GM10248 (cell line): Measurements from ENCODE around the gene ACOXL.

Source experiments
- CTCF ChIA-PET: fragments of 300-600 bp; sonication (Branson Sonifier 250); formaldehyde crosslinking; extraction: SDS; loops from one replicate; lab custom pipeline; 2021; ENCODE audit warnings: antibody characterized with exemption; lab: Yijun Ruan, JAX
- POLR2A ChIA-PET: fragments of 350-650 bp; sonication (Branson Sonifier 250); formaldehyde crosslinking; extraction: SDS; loops from one replicate; lab custom pipeline; 2020; ENCODE audit warnings: antibody characterized with exemption; lab: Yijun Ruan, JAX
- DNase-seq: peaks from one replicate; pipeline ENCODE4 v3.0.0; 2012; ENCODE audit errors: extremely low spot score
- CTCF ChIP-seq: IDR thresholded peaks from 2 replicates; pipeline ENCODE4 v1.5.1; 2012; ENCODE audit warnings: mild to moderate bottlenecking, low read depth; ENCODE audit errors: extremely low read depth, missing control alignments, control extremely low read depth

ACOXL gene

GRCh38 chr2:111157798-111158197, 425.4 kb downstream of the ACOXL start:
- ChIA-PET CTCF (interaction anchor here (0.8 to 2.5 kb wide), 5 partner anchors 10 to 26 kb away, joined by 3 to 8 read pairs (median 5); no protein-coding TSS in a partner anchor), POLR2A (no interaction called here)
- TF ChIP-seq CTCF, result no peak
- DNase-seq, result no peak

DNA sequence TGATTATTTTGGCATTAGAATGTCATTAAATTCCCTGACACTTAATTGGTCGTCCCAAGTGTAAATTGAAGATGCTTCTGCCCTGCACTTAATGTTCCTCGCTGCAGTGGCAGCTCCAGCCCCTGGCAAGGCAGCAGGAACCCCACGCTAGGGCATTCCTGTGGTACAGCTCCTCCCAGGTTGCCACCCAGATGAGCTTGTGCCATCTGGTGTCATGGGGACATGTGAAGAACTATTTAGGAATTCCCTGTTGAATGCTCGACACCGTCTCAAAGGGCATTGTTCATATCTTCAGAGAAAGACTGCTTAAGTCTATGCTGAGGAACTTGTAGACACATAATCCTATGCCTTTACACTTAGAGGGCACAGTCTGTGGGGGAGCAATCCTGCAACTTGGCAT, 427.3 kb downstream of the ACOXL start:
- TF ChIP-seq CTCF, result no peak
- CTCF ChIA-PET, result no interaction called here
- DNase-seq, result no peak
- POLR2A ChIA-PET, result no interaction called here

DNA sequence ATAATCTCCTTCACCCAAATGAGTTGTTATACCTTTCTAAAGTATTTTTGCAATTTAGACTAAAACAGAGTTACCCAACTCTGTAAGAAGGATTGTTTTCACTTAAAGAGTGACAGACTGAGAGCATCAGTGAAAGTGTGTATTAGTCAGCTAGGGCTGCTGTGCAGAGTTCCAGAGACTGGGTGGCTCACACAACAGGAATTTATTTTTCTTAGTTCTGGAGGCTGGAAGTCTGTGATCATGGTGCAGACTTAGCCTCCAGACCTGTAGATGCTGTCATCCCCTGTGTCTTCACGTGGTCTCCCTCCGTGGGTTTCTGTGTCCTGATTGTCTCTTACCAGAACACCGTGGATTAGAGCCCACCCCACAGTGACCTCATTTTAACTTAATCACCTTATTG, 428.4 kb downstream of the ACOXL start:
- TF ChIP-seq CTCF, result no peak
- ChIA-PET POLR2A (no interaction called here), CTCF (no interaction called here)
- no peak for DNase-seq

- no peak for DNase-seq
- ChIA-PET POLR2A (no interaction called here), CTCF (no interaction called here)
- no peak for TF ChIP-seq CTCF
These were observed 429.6 kb downstream of the ACOXL start for GRCh38 chr2:111161971-111162370.

DNA sequence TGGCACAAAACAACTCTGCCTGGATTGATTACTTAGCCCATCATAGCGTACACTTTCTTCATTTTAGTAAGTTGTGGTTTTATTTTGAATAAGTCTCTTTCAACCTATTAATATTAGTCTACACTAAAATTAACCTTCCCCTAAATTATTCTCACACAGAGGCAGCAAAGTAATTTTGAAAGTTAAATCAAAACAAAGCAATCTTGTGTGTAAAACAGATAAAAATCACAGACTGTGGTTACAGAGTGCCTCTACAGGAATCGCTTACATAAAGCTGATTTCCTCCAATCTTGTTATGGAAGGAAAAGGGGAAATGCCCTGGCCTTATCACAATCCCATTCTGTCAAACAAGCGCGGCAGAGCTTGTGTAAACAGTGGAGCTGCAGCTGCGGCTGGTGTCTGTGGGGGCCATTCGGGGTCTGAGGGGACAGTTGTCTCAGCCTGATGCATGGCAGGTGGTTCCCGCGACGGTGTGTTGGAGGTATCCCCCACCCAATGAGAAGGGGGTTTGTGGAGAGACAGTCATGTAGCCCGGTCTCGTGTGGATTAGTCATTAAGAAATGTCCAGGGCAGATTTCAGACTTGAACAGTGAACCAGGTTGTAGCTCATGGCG, 430.5 kb downstream of the ACOXL start:
- ChIA-PET CTCF (interaction anchor here (0.8 kb wide), 1 partner anchor 308 kb away, joined by 3 read pairs; no protein-coding TSS in a partner anchor), POLR2A (no interaction called here)
- DNase-seq, result no peak
- TF ChIP-seq CTCF, result no peak

- no peak for TF ChIP-seq CTCF
- DNase-seq, result no peak
- POLR2A ChIA-PET, result no interaction called here
- CTCF ChIA-PET, result no interaction called here
These were observed 431.7 kb downstream of the ACOXL start for GRCh38 chr2:111164078-111164477.
